Measurements from ENCODE around the gene NRG2. TPM values are rescaled to one million over a fixed set of nuclear protein-coding genes. Genes with fewer than 3 reads are reported as not detected.

NRG2 gene
- total RNA-seq, 1 donor from 2014 or later: 4.1 TPM

GRCh38 chr5:139836469-139837208 is 206.5 kb downstream of the NRG2 start:
- DNase-seq: no peak

- no peak for DNase-seq
Observed at GRCh38 chr5:139835656-139836055, 207.4 kb downstream of the NRG2 start.

- no peak for DNase-seq
Observed at GRCh38 chr5:139833525-139833924, 209.6 kb downstream of the NRG2 start.

- DNase-seq: no peak
Observed at GRCh38 chr5:139831624-139832023, 211.5 kb downstream of the NRG2 start.

- no peak for DNase-seq
Observed at GRCh38 chr5:139829471-139829870, 213.6 kb downstream of the NRG2 start.

- peak; percentile 44 for DNase-seq
Observed at GRCh38 chr5:139828207-139828895, 214.7 kb downstream of the NRG2 start.

GRCh38 chr5:139825690-139826089 is 217.4 kb downstream of the NRG2 start:
- DNase-seq: no peak

- DNase-seq: no peak
Observed at GRCh38 chr5:139823757-139824355, 219.2 kb downstream of the NRG2 start.

GRCh38 chr5:139822553-139823425 is 220.3 kb downstream of the NRG2 start:
- DNase-seq: no peak

GRCh38 chr5:139821806-139822552 is 221.1 kb downstream of the NRG2 start:
- no peak for DNase-seq

GRCh38 chr5:139820606-139821005 is 222.5 kb downstream of the NRG2 start:
- no peak for DNase-seq

GRCh38 chr5:139820130-139820529 is 223.0 kb downstream of the NRG2 start:
- DNase-seq: no peak

GRCh38 chr5:139817970-139818369 is 225.1 kb downstream of the NRG2 start:
- no peak for DNase-seq

GRCh38 chr5:139817362-139817761 is 225.7 kb downstream of the NRG2 start:
- no peak for DNase-seq

GRCh38 chr5:139816566-139816965 is 226.5 kb downstream of the NRG2 start:
- DNase-seq: no peak

- no peak for DNase-seq
Observed at GRCh38 chr5:139814704-139815280, 228.3 kb downstream of the NRG2 start.

- no peak for DNase-seq
Observed at GRCh38 chr5:139814191-139814601, 228.9 kb downstream of the NRG2 start.

GRCh38 chr5:139812836-139813805 is 230.0 kb downstream of the NRG2 start:
- no peak for DNase-seq

GRCh38 chr5:139812323-139812722 is 230.8 kb downstream of the NRG2 start:
- DNase-seq: no peak

- DNase-seq: no peak
Observed at GRCh38 chr5:139811274-139811607, 231.9 kb downstream of the NRG2 start.
